ENCODE results near the gene RFC3. TPM values are rescaled to one million over a fixed set of nuclear protein-coding genes. Genes with fewer than 3 reads are reported as not detected.
"Not testable (repeated sequence)": the region's sequence is repeated elsewhere in the genome, so short reads cannot be mapped to it uniquely, and the experiment has no call there.

RFC3 gene
- total RNA-seq, 3 donors from 2014 or later: 9.8 to 19.8 (median 10.7) TPM

DNA sequence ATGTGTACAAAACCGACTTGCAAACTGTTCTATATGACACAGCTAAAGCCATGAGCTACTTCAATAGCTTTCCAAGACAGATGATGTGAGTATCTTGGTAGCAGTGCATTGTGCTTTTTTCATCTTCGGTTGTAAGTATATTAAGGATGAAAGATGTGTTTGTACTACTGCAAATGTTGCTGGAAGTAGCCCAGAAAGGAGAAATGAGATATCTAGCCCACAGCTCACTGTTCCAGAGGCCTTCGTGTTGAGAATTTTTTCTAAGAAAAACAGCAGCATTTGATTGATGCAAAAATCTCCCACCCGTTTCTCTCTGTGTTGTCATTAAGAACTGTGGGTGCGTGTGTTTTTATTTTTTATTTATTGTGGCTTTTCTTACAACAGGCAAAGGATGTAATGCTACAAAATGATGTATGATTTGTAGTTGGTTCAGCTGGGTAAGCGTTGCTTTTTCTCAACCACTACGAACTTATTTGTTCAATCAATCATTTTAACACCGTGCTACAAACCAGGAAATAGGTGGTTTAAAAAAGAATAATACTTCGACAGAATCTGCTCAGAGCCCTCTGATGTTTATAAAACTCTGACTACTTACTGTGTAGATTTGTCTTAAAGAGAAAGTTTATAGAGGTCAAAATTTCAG is 41.6 kb upstream of the RFC3 start:
- Histone ChIP-seq H3K36me3 (no peaks in the 10 kb centered on the region), H3K4me3 (no peak overlapping the region), H3K27me3 (no peaks in the 10 kb centered on the region), H3K9me3 (no peaks in the 10 kb centered on the region), H3K4me1 (no peaks in the 10 kb centered on the region), H3K27ac (no peak overlapping the region)
- TF ChIP-seq, protein P1, sequence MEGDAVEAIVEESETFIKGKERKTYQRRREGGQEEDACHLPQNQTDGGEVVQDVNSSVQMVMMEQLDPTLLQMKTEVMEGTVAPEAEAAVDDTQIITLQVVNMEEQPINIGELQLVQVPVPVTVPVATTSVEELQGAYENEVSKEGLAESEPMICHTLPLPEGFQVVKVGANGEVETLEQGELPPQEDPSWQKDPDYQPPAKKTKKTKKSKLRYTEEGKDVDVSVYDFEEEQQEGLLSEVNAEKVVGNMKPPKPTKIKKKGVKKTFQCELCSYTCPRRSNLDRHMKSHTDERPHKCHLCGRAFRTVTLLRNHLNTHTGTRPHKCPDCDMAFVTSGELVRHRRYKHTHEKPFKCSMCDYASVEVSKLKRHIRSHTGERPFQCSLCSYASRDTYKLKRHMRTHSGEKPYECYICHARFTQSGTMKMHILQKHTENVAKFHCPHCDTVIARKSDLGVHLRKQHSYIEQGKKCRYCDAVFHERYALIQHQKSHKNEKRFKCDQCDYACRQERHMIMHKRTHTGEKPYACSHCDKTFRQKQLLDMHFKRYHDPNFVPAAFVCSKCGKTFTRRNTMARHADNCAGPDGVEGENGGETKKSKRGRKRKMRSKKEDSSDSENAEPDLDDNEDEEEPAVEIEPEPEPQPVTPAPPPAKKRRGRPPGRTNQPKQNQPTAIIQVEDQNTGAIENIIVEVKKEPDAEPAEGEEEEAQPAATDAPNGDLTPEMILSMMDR (IDR thresholded peaks at IDR 0.05): no peak
- TF ChIP-seq POLR2AphosphoS5 (IDR thresholded peaks at IDR 0.05): no peak
- no peak for TF ChIP-seq POLR2A (IDR thresholded peaks at IDR 0.05)
- no peak for DNase-seq (ENCODE audit: low spot score in 2 of 2)
- intact Hi-C loops (cut with DNase I; ENCODE audit: low total_unique reads): no loop called here

DNA sequence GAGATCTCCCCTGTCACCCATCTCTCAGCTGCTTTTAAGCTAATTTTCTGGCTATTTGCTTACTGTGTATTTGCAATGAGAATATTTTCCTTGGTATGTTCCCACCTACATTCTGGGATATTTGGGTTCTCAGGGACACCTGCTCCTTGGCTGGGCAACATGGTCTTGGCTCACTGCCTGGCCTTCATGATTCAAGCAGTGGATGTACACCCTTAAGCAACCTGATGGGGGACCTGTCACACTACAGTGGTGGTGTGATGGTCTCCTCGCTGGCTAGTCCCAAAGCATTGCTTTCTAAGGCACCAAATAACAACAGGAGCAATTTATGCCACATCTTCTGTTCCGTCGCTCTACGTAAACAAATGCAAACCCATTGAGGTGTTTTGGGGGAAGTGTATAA is 35.3 kb upstream of the RFC3 start:
- Histone ChIP-seq H3K4me3 (no peak overlapping the region), H3K4me1 (no peaks in the 10 kb centered on the region), H3K27ac (no peak overlapping the region), H3K9me3 (no peaks in the 10 kb centered on the region), H3K36me3 (no peaks in the 10 kb centered on the region), H3K27me3 (no peaks in the 10 kb centered on the region)
- TF ChIP-seq, protein P1 (IDR thresholded peaks at IDR 0.05): no peak
- no peak for TF ChIP-seq POLR2A (IDR thresholded peaks at IDR 0.05)
- DNase-seq (ENCODE audit: low spot score in 2 of 2): no peak
- intact Hi-C loops (cut with DNase I; ENCODE audit: low total_unique reads): no loop called here

DNA sequence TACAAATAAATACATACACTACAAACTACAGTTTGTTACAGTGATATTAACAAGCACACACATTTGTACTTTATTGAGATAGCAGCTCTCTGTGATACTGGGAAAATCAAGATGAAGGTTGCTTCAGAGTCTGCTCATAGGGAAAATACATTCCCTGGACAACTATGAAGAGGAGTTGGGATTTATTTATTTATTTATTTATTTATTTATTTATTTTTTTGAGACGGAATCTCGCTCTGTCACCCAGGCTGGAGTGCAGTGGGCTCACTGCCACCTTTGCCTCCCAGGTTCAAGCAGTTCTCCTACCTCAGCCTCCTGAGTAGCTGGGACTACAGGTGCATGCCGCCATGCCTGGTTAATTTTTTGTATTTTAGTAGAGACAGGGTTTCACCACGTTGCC is 34.7 kb upstream of the RFC3 start:
- H3K4me1 ChIP-seq; H3K4me3 ChIP-seq; DNase-seq (ENCODE audit: low spot score in 2 of 2); H3K27ac ChIP-seq; H3K9me3 ChIP-seq; H3K27me3 ChIP-seq; H3K36me3 ChIP-seq; intact Hi-C loops (cut with DNase I; ENCODE audit: low total_unique reads): not testable (repeated sequence)

DNA sequence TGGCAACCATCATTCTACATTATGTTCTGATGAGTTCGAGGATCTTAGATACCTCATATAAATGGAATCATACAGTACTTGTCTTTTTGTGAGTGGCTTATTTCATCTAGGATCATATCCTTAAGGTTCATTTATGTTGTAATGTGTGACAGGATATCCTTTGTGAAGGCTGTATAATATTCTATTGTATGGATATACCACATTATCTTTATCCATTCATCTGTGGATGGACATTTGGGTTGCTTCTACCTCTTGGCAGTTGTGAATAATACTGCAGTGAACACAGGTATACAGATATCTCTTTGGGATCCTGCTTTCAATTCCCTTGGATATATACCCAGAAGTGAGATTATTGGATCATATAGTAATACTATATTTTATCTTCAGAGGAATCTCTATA is 33.2 kb upstream of the RFC3 start:
- H3K9me3 ChIP-seq: no peaks in the 10 kb centered on the region
- no peak for DNase-seq (ENCODE audit: low spot score in 2 of 2)
- H3K27me3 ChIP-seq: no peaks in the 10 kb centered on the region
- no peak overlapping the region for H3K4me3 ChIP-seq
- intact Hi-C loops (cut with DNase I; ENCODE audit: low total_unique reads): no loop called here
- H3K36me3 ChIP-seq: no peaks in the 10 kb centered on the region
- TF ChIP-seq, protein P1 (IDR thresholded peaks at IDR 0.05): no peak
- TF ChIP-seq POLR2AphosphoS5 (IDR thresholded peaks at IDR 0.05) (no peak), POLR2A (IDR thresholded peaks at IDR 0.05) (no peak)
- no peak overlapping the region for H3K27ac ChIP-seq
- no peaks in the 10 kb centered on the region for H3K4me1 ChIP-seq

DNA sequence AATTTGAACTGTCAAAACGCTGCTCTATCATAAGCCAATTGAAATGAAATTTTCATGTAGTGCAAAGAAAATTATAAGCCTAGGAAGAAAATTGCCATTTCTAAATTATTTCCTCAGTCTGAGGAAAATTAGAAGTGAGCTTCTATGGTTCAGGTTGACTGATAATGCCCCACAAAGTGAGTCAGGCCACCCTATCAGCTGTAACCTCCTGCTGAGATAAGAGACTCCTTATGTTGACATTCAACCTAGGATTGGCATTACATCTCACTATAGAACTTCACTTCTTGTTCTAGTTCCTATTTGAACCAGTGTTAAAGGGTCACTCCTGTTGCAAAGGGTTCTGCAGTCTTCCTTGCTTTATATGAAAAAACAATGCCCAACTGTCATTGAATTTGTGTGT is 32.6 kb upstream of the RFC3 start:
- Histone ChIP-seq H3K27ac (no peak overlapping the region), H3K4me3 (no peak overlapping the region), H3K9me3 (no peaks in the 10 kb centered on the region), H3K36me3 (no peaks in the 10 kb centered on the region), H3K4me1 (no peaks in the 10 kb centered on the region), H3K27me3 (no peaks in the 10 kb centered on the region)
- DNase-seq (ENCODE audit: low spot score in 2 of 2): no peak
- intact Hi-C loops (cut with DNase I; ENCODE audit: low total_unique reads): no loop called here
- TF ChIP-seq POLR2AphosphoS5 (IDR thresholded peaks at IDR 0.05): no peak
- TF ChIP-seq, protein P1 (IDR thresholded peaks at IDR 0.05): no peak
- no peak for TF ChIP-seq POLR2A (IDR thresholded peaks at IDR 0.05)
